HepG2 (cell line): ENCODE data around the gene RPS6KA2.

Experiments used
- CBFB ChIP-seq: sonication (generic); formaldehyde crosslinking; IDR thresholded peaks from 2 replicates; pipeline ENCODE4 v1.4.0; 2020; ENCODE audit warnings: missing genetic modification reagents
- CTCF ChIP-seq: sonication (generic); formaldehyde crosslinking; IDR thresholded peaks from 2 replicates; pipeline ENCODE4 v1.5.0; 2020; ENCODE audit warnings: mild to moderate bottlenecking, missing genetic modification reagents, moderate library complexity
- MED13 ChIP-seq: sonication (generic); formaldehyde crosslinking; IDR thresholded peaks from 2 replicates; pipeline ENCODE4 v1.5.0; 2020; ENCODE audit warnings: missing genetic modification reagents
- NFIB ChIP-seq: sonication (generic); formaldehyde crosslinking; IDR thresholded peaks from 2 replicates; pipeline ENCODE4 v1.9.0; 2021; ENCODE audit warnings: missing genetic modification reagents, mild to moderate bottlenecking, borderline replicate concordance
- SMARCE1 ChIP-seq: fragments of 450-650 bp; IDR thresholded peaks from 2 replicates; pipeline ENCODE4 v1.6.1; 2017; ENCODE audit warnings: borderline replicate concordance
- TAF1 ChIP-seq: sonication (generic); formaldehyde crosslinking; IDR thresholded peaks from 2 replicates; pipeline ENCODE4 v1.4.0; 2020; ENCODE audit warnings: missing genetic modification reagents
- THYN1 ChIP-seq: sonication (generic); formaldehyde crosslinking; IDR thresholded peaks from 2 replicates; pipeline ENCODE4 v1.8.1; 2023; ENCODE audit warnings: low read depth, mild to moderate bottlenecking, moderate library complexity, missing genetic modification reagents, borderline replicate concordance
- U2AF2 ChIP-seq: fragments of 200-400 bp; formaldehyde crosslinking; IDR thresholded peaks from 2 replicates; pipeline ENCODE4 v1.6.1; 2017; ENCODE audit warnings: low read depth, mild to moderate bottlenecking, low read length
- USF2 ChIP-seq, 2 experiments: sonication (generic) in 1 of 2; formaldehyde crosslinking in 1 of 2; IDR thresholded peaks; 2 replicates each; pipeline versions ENCODE4 v1.5.1 to v1.6.1; 2011 to 2020; ENCODE audit warnings: borderline replicate concordance in 1 of 2, low read depth in 1 of 2, low read length in 1 of 2, mild to moderate bottlenecking in 1 of 2, missing genetic modification reagents in 1 of 2, moderate library complexity in 1 of 2
- ZBTB7A ChIP-seq: sonication (generic); formaldehyde crosslinking; IDR thresholded peaks from 2 replicates; pipeline ENCODE4 v1.8.0; 2022; ENCODE audit warnings: mild to moderate bottlenecking, missing genetic modification reagents
- ZZZ3 ChIP-seq: sonication (generic); formaldehyde crosslinking; IDR thresholded peaks from 2 replicates; pipeline ENCODE4 v1.4.0; 2020; ENCODE audit warnings: missing genetic modification reagents, mild to moderate bottlenecking, borderline replicate concordance
- TF ChIP-seq, protein P1 (sequence below), 2 experiments: IDR thresholded peaks; 2 replicates each; pipeline ENCODE4 v1.6.1; 2011 to 2012; ENCODE audit warnings: low read length in 2 of 2, borderline replicate concordance in 1 of 2, low read depth in 1 of 2, mild to moderate bottlenecking in 1 of 2, moderate library complexity in 1 of 2

- TF ChIP-seq CBFB (CRISPR knock-in tag) = no peak
- TF ChIP-seq THYN1 (CRISPR knock-in tag) = no peak
- TF ChIP-seq ZZZ3 = no peak
- TF ChIP-seq CTCF = no peak
- no peak for TF ChIP-seq MED13 (CRISPR knock-in tag)
- TF ChIP-seq, protein P1, sequence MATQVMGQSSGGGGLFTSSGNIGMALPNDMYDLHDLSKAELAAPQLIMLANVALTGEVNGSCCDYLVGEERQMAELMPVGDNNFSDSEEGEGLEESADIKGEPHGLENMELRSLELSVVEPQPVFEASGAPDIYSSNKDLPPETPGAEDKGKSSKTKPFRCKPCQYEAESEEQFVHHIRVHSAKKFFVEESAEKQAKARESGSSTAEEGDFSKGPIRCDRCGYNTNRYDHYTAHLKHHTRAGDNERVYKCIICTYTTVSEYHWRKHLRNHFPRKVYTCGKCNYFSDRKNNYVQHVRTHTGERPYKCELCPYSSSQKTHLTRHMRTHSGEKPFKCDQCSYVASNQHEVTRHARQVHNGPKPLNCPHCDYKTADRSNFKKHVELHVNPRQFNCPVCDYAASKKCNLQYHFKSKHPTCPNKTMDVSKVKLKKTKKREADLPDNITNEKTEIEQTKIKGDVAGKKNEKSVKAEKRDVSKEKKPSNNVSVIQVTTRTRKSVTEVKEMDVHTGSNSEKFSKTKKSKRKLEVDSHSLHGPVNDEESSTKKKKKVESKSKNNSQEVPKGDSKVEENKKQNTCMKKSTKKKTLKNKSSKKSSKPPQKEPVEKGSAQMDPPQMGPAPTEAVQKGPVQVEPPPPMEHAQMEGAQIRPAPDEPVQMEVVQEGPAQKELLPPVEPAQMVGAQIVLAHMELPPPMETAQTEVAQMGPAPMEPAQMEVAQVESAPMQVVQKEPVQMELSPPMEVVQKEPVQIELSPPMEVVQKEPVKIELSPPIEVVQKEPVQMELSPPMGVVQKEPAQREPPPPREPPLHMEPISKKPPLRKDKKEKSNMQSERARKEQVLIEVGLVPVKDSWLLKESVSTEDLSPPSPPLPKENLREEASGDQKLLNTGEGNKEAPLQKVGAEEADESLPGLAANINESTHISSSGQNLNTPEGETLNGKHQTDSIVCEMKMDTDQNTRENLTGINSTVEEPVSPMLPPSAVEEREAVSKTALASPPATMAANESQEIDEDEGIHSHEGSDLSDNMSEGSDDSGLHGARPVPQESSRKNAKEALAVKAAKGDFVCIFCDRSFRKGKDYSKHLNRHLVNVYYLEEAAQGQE (IDR thresholded peaks at IDR 0.05; ENCODE audit: borderline replicate concordance in 1 of 2, low read depth in 1 of 2, low read length in 2 of 2) = no peak
- no peak for TF ChIP-seq ZBTB7A
- no peak for TF ChIP-seq TAF1 (CRISPR knock-in tag)
- TF ChIP-seq USF2 (IDR thresholded peaks at IDR 0.05; ENCODE audit: low read depth, low read length) = no peak
- TF ChIP-seq USF2 (CRISPR knock-in tag; IDR thresholded peaks at IDR 0.05; ENCODE audit: borderline replicate concordance) = no peak
- no peak for TF ChIP-seq SMARCE1
- TF ChIP-seq NFIB = no peak
- TF ChIP-seq U2AF2 = no peak
These were observed 127.5 kb downstream of the RPS6KA2 start for GRCh38 chr6:166499350-166500163.
